GM23338 (cell line): Measurements from ENCODE around the gene XYLT1. TPM values are rescaled to one million over a fixed set of nuclear protein-coding genes. Genes with fewer than 3 reads are reported as not detected.

Experiments used
- ATAC-seq: fragments of 200-7000 bp; cut with Tn5 transposase; 3 replicates; pipeline ENCODE4 v1.9.1; 2020
- DNase-seq: peaks from one replicate; pipeline ENCODE4 v3.0.0-alpha.2; 2015; ENCODE audit warnings: low spot score
- H2AFZ ChIP-seq: fragments of 200-600 bp; sonication (generic); 2 replicates; pipeline ENCODE4 v1.8.0; 2016; ENCODE audit warnings: antibody characterized with exemption, mild to moderate bottlenecking, moderate library complexity
- H3F3A ChIP-seq: fragments of 200-600 bp; sonication (generic); replicated peaks from 2 replicates; pipeline ENCODE4 v1.8.0; 2017; ENCODE audit warnings: antibody characterized with exemption, mixed run types, low read depth
- H3K27ac ChIP-seq: fragments of 200-600 bp; sonication (generic); 2 replicates; pipeline ENCODE4 v1.6.1; 2016; ENCODE audit warnings: low read depth
- H3K27me3 ChIP-seq: fragments of 200-600 bp; sonication (generic); 2 replicates; pipeline ENCODE4 v1.8.0; 2016; ENCODE audit warnings: mild to moderate bottlenecking, mixed run types, moderate library complexity; ENCODE audit not compliant: insufficient read depth
- H3K36me3 ChIP-seq: fragments of 200-600 bp; sonication (generic); 2 replicates; pipeline ENCODE4 v1.8.0; 2016; ENCODE audit warnings: mild to moderate bottlenecking; ENCODE audit not compliant: insufficient read depth
- H3K4me1 ChIP-seq: fragments of 200-600 bp; sonication (generic); 2 replicates; pipeline ENCODE4 v1.8.0; 2016; ENCODE audit warnings: mild to moderate bottlenecking, moderate library complexity; ENCODE audit not compliant: insufficient read depth
- H3K4me2 ChIP-seq: fragments of 200-600 bp; sonication (generic); 2 replicates; pipeline ENCODE4 v1.7.1; 2017; ENCODE audit warnings: mixed run types
- H3K4me3 ChIP-seq: fragments of 200-600 bp; sonication (generic); 2 replicates; pipeline ENCODE4 v1.6.1; 2016; ENCODE audit warnings: mixed run types
- H3K79me2 ChIP-seq: fragments of 200-600 bp; sonication (generic); replicated peaks from 2 replicates; pipeline ENCODE4 v1.8.0; 2017; ENCODE audit warnings: mild to moderate bottlenecking; ENCODE audit not compliant: insufficient read depth
- H3K9me2 ChIP-seq: fragments of 200-600 bp; sonication (generic); 2 replicates; pipeline ENCODE4 v1.8.0; 2017; ENCODE audit not compliant: insufficient read depth
- H4K20me1 ChIP-seq: fragments of 200-600 bp; sonication (generic); replicated peaks from 2 replicates; pipeline ENCODE4 v1.8.0; 2017; ENCODE audit warnings: mild to moderate bottlenecking; ENCODE audit not compliant: insufficient read depth
- H3K27ac Mint-ChIP-seq: 2 replicates; pipeline ENCODE4 v1.8.0; 2020; ENCODE audit warnings: inconsistent platforms, mild to moderate bottlenecking, moderate library complexity, mixed read lengths
- H3K27me3 Mint-ChIP-seq: 3 replicates; pipeline ENCODE4 v1.8.0; 2022; ENCODE audit warnings: low read depth, mild to moderate bottlenecking, moderate library complexity, mixed read lengths, inconsistent platforms; ENCODE audit not compliant: insufficient read depth, poor library complexity
- H3K36me3 Mint-ChIP-seq: 3 replicates; pipeline ENCODE4 v1.8.0; 2021; ENCODE audit warnings: low read depth, mild to moderate bottlenecking, inconsistent platforms, moderate library complexity, mixed read lengths
- H3K4me1 Mint-ChIP-seq: 3 replicates; pipeline ENCODE4 v1.8.0; 2020; ENCODE audit warnings: mild to moderate bottlenecking, inconsistent platforms, mixed read lengths
- H3K4me3 Mint-ChIP-seq: 3 replicates; pipeline ENCODE4 v1.8.0; 2021; ENCODE audit warnings: moderate library complexity, mild to moderate bottlenecking, inconsistent platforms, mixed read lengths
- H3K9me3 Mint-ChIP-seq: 3 replicates; pipeline ENCODE4 v1.8.0; 2020; ENCODE audit warnings: moderate library complexity, mild to moderate bottlenecking, inconsistent platforms, mixed read lengths
- CREB1 ChIP-seq: fragments of 250-450 bp; sonication (Bioruptor Pico); IDR thresholded peaks from 2 replicates; pipeline ENCODE4 v1.5.0; 2020; ENCODE audit warnings: low read depth, mild to moderate bottlenecking, moderate library complexity
- EZH2phosphoT487 ChIP-seq: fragments of 200-600 bp; sonication (generic); IDR thresholded peaks from one replicate; pipeline ENCODE4 v1.8.1; 2018; ENCODE audit warnings: antibody characterized with exemption; ENCODE audit not compliant: unreplicated experiment
- JUNB ChIP-seq: IDR thresholded peaks from one replicate; pipeline ENCODE4 v1.6.1; 2016; ENCODE audit warnings: antibody characterized with exemption; ENCODE audit not compliant: unreplicated experiment
- NANOG ChIP-seq: IDR thresholded peaks from 2 replicates; pipeline ENCODE4 v1.6.1; 2016; ENCODE audit warnings: antibody characterized with exemption, borderline replicate concordance
- STAT1 ChIP-seq: IDR thresholded peaks from one replicate; pipeline ENCODE4 v1.6.1; 2016; ENCODE audit warnings: antibody characterized with exemption; ENCODE audit not compliant: unreplicated experiment
- ZNF114 ChIP-seq: fragments of 250-450 bp; sonication (Bioruptor Pico); IDR thresholded peaks from 2 replicates; pipeline ENCODE4 v1.5.0; 2020; ENCODE audit warnings: mild to moderate bottlenecking, moderate library complexity
- ZNF331 ChIP-seq: fragments of 250-450 bp; sonication (Bioruptor Pico); IDR thresholded peaks from 2 replicates; pipeline ENCODE4 v1.5.0; 2020; ENCODE audit warnings: low read depth, mild to moderate bottlenecking, moderate library complexity
- polyA plus RNA-seq: library from polyadenylated mRNA; unstranded; fragments of >200 nt; fragmentation: Nextera tagmentation; extraction: Ambion mirVana; gene quantifications from 2 replicates; pipeline ENCODE4 v1.2.1, GENCODE V29; 2016
- total RNA-seq: library from RNA; depleted of rRNA; stranded (reverse); fragments of >200 nt; shearing (Covaris generic); gene quantifications from 2 replicates; pipeline ENCODE4 v1.2.3, GENCODE V29; 2014
- TF ChIP-seq, protein P1 (sequence below): fragments of 250-450 bp; sonication (Bioruptor Pico); IDR thresholded peaks from 2 replicates; pipeline ENCODE4 v1.5.0; 2020; ENCODE audit warnings: mild to moderate bottlenecking, moderate library complexity
- TF ChIP-seq, protein P2 (sequence below): IDR thresholded peaks from 2 replicates; pipeline ENCODE4 v1.6.1; 2016; ENCODE audit warnings: antibody characterized with exemption
- TF ChIP-seq, protein P3 (sequence below): IDR thresholded peaks from one replicate; pipeline ENCODE4 v1.6.1; 2018; ENCODE audit warnings: antibody characterized with exemption; ENCODE audit not compliant: unreplicated experiment
- TF ChIP-seq, protein P4 (sequence below), 2 experiments: fragments of 200-600 bp in 1 of 2; sonication (generic) in 1 of 2; conservative IDR thresholded peaks; 2 replicates each; pipeline versions ENCODE4 v1.5.1 to v1.6.1; 2016 to 2017; ENCODE audit warnings: antibody characterized with exemption in 2 of 2, low read depth in 2 of 2, mild to moderate bottlenecking in 2 of 2, moderate library complexity in 1 of 2

Gene XYLT1
- total and polyA plus RNA-seq, 2 experiments from 2014 or later = 3.5 to 24.7 TPM

DNA sequence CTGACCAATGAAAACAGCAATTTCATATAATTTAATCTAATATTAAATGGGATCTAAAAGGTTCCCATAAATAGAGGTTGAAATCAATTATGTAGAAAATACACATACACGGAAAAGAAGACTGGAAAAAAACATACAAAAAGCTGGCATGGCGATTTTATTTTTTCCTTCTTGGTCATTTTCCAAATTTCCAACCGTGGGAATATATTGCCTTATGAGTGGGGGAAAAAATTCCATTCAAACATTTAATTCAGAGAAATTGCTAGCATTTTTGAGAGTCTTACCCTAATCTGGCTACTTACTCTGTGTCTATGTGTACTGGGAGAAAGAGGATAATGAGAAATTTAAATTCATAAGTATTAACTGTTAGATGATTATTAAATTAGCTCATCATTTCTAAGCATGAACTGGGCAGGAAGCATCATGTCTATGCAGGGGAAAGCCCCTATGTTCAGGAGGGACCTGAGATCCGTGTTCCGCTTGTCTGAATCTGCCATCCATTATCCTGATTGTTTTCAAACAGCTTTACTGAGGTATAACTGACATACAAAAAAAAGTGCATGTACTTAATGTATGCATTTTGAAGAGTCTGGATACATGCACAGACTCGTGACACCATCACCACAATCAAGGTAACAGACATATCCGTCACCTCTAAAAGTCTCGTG lies 145.2 kb downstream of the XYLT1 start (continued):
- TF ChIP-seq, protein P1, sequence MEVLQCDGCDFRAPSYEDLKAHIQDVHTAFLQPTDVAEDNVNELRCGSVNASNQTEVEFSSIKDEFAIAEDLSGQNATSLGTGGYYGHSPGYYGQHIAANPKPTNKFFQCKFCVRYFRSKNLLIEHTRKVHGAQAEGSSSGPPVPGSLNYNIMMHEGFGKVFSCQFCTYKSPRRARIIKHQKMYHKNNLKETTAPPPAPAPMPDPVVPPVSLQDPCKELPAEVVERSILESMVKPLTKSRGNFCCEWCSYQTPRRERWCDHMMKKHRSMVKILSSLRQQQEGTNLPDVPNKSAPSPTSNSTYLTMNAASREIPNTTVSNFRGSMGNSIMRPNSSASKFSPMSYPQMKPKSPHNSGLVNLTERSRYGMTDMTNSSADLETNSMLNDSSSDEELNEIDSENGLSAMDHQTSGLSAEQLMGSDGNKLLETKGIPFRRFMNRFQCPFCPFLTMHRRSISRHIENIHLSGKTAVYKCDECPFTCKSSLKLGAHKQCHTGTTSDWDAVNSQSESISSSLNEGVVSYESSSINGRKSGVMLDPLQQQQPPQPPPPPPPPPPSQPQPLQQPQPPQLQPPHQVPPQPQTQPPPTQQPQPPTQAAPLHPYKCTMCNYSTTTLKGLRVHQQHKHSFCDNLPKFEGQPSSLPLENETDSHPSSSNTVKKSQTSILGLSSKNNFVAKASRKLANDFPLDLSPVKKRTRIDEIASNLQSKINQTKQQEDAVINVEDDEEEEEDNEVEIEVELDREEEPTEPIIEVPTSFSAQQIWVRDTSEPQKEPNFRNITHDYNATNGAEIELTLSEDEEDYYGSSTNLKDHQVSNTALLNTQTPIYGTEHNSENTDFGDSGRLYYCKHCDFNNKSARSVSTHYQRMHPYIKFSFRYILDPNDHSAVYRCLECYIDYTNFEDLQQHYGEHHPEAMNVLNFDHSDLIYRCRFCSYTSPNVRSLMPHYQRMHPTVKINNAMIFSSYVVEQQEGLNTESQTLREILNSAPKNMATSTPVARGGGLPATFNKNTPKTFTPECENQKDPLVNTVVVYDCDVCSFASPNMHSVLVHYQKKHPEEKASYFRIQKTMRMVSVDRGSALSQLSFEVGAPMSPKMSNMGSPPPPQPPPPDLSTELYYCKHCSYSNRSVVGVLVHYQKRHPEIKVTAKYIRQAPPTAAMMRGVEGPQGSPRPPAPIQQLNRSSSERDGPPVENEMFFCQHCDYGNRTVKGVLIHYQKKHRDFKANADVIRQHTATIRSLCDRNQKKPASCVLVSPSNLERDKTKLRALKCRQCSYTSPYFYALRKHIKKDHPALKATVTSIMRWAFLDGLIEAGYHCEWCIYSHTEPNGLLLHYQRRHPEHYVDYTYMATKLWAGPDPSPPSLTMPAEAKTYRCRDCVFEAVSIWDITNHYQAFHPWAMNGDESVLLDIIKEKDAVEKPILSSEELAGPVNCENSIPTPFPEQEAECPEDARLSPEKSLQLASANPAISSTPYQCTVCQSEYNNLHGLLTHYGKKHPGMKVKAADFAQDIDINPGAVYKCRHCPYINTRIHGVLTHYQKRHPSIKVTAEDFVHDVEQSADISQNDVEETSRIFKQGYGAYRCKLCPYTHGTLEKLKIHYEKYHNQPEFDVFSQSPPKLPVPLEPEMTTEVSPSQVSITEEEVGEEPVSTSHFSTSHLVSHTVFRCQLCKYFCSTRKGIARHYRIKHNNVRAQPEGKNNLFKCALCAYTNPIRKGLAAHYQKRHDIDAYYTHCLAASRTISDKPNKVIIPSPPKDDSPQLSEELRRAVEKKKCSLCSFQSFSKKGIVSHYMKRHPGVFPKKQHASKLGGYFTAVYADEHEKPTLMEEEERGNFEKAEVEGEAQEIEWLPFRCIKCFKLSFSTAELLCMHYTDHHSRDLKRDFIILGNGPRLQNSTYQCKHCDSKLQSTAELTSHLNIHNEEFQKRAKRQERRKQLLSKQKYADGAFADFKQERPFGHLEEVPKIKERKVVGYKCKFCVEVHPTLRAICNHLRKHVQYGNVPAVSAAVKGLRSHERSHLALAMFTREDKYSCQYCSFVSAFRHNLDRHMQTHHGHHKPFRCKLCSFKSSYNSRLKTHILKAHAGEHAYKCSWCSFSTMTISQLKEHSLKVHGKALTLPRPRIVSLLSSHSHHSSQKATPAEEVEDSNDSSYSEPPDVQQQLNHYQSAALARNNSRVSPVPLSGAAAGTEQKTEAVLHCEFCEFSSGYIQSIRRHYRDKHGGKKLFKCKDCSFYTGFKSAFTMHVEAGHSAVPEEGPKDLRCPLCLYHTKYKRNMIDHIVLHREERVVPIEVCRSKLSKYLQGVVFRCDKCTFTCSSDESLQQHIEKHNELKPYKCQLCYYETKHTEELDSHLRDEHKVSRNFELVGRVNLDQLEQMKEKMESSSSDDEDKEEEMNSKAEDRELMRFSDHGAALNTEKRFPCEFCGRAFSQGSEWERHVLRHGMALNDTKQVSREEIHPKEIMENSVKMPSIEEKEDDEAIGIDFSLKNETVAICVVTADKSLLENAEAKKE (CRISPR knock-in tag) = no peak
- TF ChIP-seq STAT1 (no peak), JUNB (no peak), CREB1 (no peak), ZNF331 (CRISPR knock-in tag) (no peak)
- TF ChIP-seq, protein P2, sequence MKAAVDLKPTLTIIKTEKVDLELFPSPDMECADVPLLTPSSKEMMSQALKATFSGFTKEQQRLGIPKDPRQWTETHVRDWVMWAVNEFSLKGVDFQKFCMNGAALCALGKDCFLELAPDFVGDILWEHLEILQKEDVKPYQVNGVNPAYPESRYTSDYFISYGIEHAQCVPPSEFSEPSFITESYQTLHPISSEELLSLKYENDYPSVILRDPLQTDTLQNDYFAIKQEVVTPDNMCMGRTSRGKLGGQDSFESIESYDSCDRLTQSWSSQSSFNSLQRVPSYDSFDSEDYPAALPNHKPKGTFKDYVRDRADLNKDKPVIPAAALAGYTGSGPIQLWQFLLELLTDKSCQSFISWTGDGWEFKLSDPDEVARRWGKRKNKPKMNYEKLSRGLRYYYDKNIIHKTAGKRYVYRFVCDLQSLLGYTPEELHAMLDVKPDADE = no peak

DNA sequence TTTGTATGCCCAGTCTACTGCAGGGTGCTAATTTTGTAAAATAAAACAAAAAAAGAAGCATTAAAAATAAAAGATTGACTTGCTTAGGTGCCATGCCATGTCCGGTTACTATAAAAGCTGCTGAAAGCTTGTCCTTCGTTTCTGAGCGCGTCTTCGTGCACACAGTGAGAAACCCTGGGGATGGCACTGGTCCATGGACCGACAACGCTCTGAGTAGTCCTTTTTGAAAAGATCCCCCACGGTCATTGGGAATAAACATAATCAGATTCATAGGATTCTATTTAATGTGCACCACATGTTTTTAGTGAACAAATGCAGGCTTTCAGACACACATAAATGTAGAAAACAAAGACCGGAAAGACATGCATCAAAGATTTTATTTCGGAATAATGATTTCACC lies 146.3 kb downstream of the XYLT1 start:
- Histone ChIP-seq H3K27ac (no peak overlapping the region), H3K4me3 (no peak overlapping the region), H3F3A (no peaks in the 10 kb centered on the region), H3K36me3 (no peaks in the 10 kb centered on the region), H3K4me2 (no peak overlapping the region), H4K20me1 (no peaks in the 10 kb centered on the region), H3K79me2 (peaks cover 42% of the 10 kb centered on the region), H3K9me2 (no peaks in the 10 kb centered on the region), H3K4me1 (peaks cover 9% of the 10 kb centered on the region; the same call in 1 of the 2 replicates), H2AFZ (no peak overlapping the region), H3K27me3 (no peaks in the 10 kb centered on the region)
- H3K27ac Mint-ChIP-seq = no peak overlapping the region
- H3K36me3 Mint-ChIP-seq = no peaks in the 10 kb centered on the region
- no peaks in the 10 kb centered on the region for H3K9me3 Mint-ChIP-seq
- H3K4me3 Mint-ChIP-seq = no peak overlapping the region
- ATAC-seq = no peak
- H3K4me1 Mint-ChIP-seq = peaks cover 10% of the 10 kb centered on the region
- no peak for DNase-seq
- peaks cover 3% of the 10 kb centered on the region for H3K27me3 Mint-ChIP-seq
- no peak for TF ChIP-seq NANOG
- TF ChIP-seq, protein P2 = no peak
- TF ChIP-seq, protein P3, sequence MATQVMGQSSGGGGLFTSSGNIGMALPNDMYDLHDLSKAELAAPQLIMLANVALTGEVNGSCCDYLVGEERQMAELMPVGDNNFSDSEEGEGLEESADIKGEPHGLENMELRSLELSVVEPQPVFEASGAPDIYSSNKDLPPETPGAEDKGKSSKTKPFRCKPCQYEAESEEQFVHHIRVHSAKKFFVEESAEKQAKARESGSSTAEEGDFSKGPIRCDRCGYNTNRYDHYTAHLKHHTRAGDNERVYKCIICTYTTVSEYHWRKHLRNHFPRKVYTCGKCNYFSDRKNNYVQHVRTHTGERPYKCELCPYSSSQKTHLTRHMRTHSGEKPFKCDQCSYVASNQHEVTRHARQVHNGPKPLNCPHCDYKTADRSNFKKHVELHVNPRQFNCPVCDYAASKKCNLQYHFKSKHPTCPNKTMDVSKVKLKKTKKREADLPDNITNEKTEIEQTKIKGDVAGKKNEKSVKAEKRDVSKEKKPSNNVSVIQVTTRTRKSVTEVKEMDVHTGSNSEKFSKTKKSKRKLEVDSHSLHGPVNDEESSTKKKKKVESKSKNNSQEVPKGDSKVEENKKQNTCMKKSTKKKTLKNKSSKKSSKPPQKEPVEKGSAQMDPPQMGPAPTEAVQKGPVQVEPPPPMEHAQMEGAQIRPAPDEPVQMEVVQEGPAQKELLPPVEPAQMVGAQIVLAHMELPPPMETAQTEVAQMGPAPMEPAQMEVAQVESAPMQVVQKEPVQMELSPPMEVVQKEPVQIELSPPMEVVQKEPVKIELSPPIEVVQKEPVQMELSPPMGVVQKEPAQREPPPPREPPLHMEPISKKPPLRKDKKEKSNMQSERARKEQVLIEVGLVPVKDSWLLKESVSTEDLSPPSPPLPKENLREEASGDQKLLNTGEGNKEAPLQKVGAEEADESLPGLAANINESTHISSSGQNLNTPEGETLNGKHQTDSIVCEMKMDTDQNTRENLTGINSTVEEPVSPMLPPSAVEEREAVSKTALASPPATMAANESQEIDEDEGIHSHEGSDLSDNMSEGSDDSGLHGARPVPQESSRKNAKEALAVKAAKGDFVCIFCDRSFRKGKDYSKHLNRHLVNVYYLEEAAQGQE = no peak
- no peak for TF ChIP-seq ZNF331 (CRISPR knock-in tag)
- TF ChIP-seq EZH2phosphoT487 = no peak
- TF ChIP-seq, protein P4, sequence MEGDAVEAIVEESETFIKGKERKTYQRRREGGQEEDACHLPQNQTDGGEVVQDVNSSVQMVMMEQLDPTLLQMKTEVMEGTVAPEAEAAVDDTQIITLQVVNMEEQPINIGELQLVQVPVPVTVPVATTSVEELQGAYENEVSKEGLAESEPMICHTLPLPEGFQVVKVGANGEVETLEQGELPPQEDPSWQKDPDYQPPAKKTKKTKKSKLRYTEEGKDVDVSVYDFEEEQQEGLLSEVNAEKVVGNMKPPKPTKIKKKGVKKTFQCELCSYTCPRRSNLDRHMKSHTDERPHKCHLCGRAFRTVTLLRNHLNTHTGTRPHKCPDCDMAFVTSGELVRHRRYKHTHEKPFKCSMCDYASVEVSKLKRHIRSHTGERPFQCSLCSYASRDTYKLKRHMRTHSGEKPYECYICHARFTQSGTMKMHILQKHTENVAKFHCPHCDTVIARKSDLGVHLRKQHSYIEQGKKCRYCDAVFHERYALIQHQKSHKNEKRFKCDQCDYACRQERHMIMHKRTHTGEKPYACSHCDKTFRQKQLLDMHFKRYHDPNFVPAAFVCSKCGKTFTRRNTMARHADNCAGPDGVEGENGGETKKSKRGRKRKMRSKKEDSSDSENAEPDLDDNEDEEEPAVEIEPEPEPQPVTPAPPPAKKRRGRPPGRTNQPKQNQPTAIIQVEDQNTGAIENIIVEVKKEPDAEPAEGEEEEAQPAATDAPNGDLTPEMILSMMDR (conservative IDR thresholded peaks at IDR 0.05; ENCODE audit: low read depth in 2 of 2) = no peak
- no peak for TF ChIP-seq ZNF114 (CRISPR knock-in tag)
